ENCODE results near the gene MED27.

Gene MED27

GRCh38 chr9:131874447-131874846 is 205.2 kb downstream of the MED27 start:
- DNase-seq = no peak

GRCh38 chr9:131873891-131874440 is 205.7 kb downstream of the MED27 start:
- DNase-seq = no peak

GRCh38 chr9:131873335-131873734 is 206.3 kb downstream of the MED27 start:
- DNase-seq = no peak

DNA sequence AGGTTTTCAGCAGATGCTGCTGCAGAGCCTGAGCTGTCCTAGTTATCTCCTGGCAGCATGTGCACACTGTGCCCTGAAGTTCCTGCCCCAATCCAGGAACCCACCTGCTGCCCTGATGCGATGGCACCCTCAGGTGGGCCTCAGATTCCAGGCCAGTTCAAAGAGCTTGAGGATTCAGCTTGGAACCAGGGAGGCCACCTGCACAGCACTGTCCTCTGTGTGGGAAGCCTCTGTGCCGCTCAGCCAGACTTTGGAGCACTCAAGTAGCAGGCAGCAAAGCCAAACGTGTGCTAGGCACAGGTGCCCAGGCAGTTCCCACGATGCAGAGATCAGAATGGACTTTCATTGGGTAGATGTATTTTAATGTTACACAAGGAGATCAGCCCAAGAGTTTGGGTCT is 207.0 kb downstream of the MED27 start:
- DNase-seq = no peak

DNA sequence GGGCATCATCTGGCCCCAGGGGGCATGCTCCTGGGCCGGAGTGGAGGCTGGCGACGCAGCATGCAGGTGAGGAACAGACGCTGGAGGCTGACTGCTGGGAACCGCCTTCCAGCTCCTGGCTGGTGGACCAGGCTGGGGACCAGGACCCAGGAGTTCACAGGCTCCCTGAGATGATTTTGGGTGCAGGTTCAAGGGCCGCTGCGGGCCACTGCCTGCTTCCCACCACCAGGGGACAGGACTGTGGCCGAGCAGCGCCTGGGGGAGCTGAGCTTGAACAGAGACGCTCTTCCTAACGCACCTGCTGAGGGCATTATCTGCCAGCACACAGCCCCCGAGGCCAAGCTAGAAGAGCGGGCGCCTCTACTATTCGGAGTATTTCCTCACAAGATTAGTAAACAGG is 207.7 kb downstream of the MED27 start:
- DNase-seq = no peak

DNA sequence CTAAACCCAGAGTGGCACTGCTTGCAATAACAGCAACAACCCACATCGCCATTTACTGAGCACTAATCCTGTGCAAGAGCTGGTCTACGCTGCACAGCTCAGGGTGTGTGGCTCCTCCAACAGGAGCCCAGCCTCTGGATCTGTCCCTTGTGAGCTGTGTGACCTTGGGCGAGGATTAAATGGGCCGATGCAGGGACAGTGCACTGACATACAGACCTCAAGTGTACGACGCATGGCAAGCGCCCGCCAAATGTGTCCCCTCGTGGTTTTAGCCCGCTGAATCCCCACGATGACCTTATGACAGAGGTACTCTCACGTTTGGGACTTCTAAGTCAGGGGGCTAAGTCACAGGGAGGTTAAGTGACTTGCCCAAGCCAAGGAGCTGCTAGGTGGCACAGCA is 209.5 kb downstream of the MED27 start:
- DNase-seq = no peak

- DNase-seq = no peak
Measured at GRCh38 chr9:131869348-131869747, 210.3 kb downstream of the MED27 start.

GRCh38 chr9:131868766-131869165 is 210.9 kb downstream of the MED27 start:
- no peak for DNase-seq

DNA sequence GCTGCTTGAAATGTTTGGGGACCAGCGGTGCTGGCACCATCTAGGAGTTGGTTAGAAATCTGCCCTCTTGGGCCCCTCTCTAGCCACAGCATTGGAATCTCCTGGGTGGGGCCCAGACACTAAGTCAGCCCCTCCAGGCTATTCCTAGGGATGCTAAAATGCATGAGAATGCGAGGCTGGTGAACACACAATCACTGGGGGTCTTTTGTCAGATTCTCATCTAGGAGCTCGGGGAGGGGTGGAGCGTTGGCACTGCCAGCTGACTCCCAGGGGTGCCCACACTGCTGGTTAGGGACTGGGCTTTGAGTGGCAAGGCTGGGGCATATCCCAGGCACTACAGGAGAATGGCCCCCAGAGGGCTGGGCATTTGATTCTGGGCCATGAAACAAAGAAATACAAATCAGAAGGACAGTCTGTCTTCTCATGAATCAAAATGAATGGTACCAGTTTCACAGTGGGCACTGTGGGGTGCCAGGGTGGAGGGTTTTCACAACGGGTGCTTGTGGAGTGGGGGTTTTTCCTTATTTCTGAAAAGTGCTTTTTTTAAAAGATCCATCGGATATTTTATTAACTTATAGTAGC is 212.0 kb downstream of the MED27 start:
- DNase-seq = no peak

DNA sequence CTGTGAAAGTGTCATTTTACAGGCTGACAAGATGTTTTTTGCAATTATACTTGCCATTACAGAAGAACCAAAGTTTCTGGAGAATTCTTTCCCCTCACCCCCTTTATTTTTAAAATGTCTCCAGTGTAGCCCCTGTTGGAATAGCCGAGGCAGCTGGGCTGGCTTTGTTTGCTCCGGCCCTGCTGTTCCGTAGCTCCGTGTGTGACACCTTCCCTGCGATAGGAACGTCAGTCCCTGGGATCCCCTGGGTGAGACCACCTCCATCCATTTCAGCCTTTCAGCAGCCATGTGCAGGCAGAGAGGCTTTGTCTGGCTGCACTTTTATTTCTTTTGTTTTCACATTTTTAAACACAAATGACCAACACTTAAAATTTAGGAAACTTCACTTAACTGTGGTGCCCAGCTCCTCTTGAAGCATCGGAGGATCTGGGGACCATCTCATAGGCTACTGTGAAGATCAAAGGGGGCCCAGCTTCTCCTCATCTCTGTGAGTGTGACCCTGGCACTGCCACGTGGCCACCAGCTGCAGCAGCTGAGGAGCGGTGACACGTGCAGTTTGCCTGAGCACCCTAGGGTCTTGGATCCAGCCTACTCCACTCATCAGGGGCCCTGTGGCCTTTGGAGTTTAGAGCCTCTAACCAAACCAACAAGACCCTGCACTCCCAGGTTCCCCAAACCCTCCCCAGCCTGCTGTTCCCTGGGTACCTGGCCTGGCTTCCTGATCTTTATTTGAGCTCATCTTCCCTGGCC is 214.0 kb downstream of the MED27 start:
- DNase-seq = no peak

DNA sequence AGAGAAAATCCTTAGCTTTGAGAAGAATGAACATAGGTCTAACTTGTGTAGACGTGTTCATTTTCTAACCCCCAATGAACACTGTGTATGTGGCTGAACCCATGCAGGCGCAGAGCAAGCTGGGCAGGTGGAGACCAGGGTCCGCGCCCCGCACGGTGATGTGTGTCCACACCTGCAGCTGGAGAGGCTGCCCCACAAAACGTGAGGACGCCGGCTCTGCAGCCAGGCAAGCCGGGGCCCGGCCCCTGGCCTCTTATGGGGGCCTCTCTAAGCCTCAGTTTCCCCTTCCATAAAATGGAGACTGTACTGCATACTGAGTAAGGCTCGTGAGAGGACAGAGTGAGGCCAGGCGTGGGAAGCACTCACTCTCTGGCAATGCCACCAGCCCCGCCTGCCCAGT is 215.1 kb downstream of the MED27 start:
- no peak for DNase-seq

- DNase-seq = no peak
Measured at GRCh38 chr9:131863306-131863896, 216.3 kb downstream of the MED27 start.

DNA sequence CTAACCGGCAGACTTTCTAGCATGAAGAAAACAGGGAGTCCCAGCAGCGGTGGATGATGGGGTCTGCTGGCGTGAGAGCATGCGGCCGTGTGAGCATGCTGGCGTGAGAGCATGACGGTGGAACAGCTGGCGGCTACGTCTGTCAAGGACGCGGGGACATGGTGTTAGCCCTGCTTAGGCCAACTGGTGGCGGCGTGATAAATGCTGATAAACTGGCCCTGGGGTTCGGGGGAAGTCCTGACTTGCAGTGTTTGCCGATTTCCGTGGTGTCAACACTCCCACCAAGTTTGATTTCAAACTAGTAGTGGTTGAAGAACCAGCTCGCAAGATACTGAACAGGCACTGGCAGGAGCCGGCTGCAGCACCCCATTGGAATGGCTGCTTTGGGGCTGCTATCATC is 217.4 kb downstream of the MED27 start:
- no peak for DNase-seq

DNA sequence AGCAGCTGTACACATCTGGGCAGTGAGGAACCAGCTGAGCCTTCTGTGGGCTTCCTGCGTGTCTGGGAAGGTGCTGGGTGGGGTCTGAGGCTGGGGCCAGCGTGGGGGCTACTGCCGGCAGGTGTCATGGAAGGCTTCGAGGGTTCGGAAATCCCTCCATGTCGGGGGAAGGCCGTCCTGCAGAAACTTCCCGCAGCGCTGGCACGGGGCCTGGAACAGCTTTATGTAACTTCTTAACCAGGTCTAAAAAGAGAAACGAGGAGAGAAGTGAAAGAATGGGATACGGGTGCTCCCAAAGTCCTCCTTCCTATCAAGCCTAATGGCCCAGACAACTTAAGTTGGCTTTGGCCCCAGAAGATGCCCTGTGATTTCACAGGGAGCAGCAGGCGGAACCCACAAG is 219.2 kb downstream of the MED27 start:
- DNase-seq = no peak

- no peak for DNase-seq
Measured at GRCh38 chr9:131858147-131858546, 221.5 kb downstream of the MED27 start.

- no peak for DNase-seq
Measured at GRCh38 chr9:131856105-131856504, 223.6 kb downstream of the MED27 start.

DNA sequence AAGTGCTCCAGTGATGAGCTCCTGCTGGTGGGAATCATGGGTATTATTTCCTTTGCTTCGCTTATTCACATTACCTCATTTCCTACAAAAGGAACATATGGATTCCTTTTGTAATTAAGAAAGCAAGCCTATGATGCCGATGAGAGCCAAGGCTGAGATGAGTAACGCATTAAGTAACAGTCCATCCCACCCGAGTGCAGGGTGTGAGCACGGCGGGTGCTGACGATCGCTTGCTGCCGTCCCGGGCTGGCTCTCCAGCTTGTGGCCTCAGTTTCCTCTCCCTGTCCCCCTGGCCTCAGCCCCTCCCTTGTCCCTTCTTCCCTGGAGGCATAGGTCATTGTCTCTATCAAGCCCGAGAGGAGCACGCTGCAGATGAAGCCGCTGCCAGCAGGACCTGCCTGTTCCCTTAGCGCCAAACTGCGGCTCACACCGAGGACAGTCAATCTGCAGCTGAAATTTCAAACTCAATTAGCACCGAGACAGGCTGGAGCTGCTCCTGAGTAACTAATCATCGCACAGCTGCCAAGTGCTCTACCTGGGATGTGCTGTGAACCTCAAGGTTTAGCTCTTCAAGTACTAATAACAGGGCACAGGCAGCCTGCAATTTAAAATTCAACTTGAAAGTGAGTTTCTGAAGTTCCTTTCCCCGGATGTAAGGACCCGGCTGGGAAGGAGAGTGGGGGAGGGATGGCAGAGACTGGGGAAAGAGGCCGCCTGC is 224.6 kb downstream of the MED27 start:
- DNase-seq = no peak

DNA sequence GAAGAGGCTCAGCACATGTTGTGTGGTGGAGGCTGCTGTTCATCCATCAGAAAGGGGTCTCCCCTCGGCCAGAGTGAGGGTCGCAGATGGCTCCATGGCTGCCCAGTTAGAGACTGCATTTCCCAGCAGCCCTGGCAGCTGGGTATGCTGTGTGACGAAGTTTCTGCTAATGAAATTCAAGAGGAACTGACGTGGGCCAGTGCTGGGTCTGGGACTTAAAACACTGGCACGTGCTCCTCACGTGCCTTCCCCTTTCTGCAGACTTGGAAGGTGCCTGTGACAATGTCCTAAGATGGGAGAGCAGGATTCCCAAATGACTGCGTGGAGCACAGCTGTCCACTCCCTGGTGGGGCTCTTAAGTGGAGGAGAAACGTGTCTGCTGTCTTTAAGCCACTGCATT is 225.3 kb downstream of the MED27 start:
- DNase-seq = no peak

GRCh38 chr9:131853434-131853833 is 226.2 kb downstream of the MED27 start:
- no peak for DNase-seq

DNA sequence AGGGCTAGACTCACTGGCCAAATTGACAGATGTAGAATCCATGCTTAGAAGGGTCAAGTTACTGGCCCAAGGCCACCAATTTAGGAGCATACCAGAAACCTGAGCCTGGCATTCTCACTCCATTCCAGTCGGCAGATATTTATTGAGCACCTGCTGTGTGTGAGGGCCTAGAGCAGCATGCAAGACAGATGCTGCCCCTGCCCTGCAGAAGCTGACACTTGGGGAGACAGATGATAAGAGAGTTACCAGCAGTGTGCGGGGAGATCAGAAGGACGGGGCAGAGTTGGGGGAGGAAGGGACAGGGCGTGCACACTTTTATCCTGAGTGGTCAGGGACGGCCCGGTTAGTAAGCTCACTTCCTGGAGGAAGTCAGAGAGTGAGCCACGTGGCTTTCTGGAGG is 228.3 kb downstream of the MED27 start:
- DNase-seq = no peak

DNA sequence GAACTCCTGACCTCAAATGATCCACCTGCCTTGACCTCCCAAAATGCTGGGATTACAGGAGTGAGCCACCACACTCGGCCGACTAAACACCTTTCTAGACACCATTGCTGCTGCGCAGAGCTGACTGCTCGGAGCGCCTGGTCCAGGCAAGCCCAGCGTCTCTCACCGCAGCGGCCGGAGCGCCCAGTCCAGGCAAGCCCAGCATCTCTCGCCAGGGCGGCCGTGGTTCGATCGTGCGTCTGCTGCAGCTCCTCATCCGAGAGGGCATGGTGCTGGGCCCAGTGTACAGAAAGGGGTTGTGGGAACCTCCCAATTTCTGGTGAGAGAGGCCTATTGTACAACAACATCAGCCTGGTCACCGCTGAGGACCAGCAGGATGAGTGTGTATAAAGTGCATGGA is 230.3 kb downstream of the MED27 start:
- DNase-seq = no peak

GRCh38 chr9:131848570-131849160 is 231.0 kb downstream of the MED27 start:
- no peak for DNase-seq

GRCh38 chr9:131847665-131848354 is 231.9 kb downstream of the MED27 start:
- no peak for DNase-seq

Measured in NCI-H187 (cell line).